ENCODE measurements around the gene ELF4. TPM values are rescaled to one million over a fixed set of nuclear protein-coding genes. Genes with fewer than 3 reads are reported as not detected.

Gene ELF4
- total RNA-seq, 1 donor from 2014 or later: 9.0 TPM

DNA sequence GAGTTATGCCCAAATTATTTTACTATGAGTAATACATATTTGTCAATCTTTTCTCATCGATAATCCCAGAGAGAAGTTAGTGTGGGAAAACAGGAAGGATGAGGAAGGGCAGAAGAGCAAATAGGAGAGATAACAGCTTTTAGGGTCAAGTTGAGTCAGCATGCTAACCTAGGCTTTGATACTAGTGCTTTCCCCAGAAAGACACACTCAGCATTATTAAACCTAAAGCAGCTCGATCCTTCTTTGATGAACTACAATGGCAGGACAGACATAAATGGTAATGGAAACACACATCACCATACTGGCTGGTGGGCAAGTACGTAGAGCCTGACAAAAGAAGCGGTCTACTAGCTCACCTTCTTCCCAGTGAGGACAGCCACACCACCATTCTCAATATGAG lies 34.8 kb upstream of the ELF4 start:
- no peak for FAIRE-seq
- TF ChIP-seq, protein P1, sequence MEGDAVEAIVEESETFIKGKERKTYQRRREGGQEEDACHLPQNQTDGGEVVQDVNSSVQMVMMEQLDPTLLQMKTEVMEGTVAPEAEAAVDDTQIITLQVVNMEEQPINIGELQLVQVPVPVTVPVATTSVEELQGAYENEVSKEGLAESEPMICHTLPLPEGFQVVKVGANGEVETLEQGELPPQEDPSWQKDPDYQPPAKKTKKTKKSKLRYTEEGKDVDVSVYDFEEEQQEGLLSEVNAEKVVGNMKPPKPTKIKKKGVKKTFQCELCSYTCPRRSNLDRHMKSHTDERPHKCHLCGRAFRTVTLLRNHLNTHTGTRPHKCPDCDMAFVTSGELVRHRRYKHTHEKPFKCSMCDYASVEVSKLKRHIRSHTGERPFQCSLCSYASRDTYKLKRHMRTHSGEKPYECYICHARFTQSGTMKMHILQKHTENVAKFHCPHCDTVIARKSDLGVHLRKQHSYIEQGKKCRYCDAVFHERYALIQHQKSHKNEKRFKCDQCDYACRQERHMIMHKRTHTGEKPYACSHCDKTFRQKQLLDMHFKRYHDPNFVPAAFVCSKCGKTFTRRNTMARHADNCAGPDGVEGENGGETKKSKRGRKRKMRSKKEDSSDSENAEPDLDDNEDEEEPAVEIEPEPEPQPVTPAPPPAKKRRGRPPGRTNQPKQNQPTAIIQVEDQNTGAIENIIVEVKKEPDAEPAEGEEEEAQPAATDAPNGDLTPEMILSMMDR (IDR thresholded peaks at IDR 0.05; ENCODE audit: insufficient read depth, low read length, severe bottlenecking): no peak
- Histone ChIP-seq H3K4me3 (ENCODE audit: low read depth, low read length) (no peak overlapping the region), H3K27me3 (ENCODE audit: control insufficient read depth, insufficient read depth, low read length) (no peaks in the 10 kb centered on the region), H3K36me3 (ENCODE audit: control insufficient read depth, insufficient read depth, low read length) (peaks cover 3% of the 10 kb centered on the region)
- peak; percentile 32 for DNase-seq (ENCODE audit: low read depth)

DNA sequence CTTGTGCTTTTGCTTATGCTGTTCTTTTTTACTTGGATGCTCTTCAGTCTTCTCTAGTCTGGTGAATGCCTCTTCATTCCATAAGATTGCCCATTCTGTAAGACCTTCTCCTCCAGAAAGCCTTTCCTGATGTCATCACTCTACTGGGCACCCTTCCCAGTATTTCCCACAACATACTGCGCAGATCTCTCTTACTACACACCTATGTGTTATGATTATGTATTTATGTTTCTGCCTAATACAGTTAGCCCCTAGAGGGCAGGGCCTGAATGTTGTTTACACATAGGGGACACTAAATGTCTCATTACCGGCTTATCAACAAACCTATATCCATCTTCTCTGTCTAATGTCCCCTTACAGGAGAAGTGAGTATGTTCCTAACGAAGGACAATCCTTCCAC lies 34.2 kb upstream of the ELF4 start:
- DNase-seq (ENCODE audit: low read depth) (peak; percentile 47), FAIRE-seq (no peak)
- Histone ChIP-seq H3K27me3 (ENCODE audit: control insufficient read depth, insufficient read depth, low read length) (no peaks in the 10 kb centered on the region), H3K4me3 (ENCODE audit: low read depth, low read length) (no peak overlapping the region), H3K36me3 (ENCODE audit: control insufficient read depth, insufficient read depth, low read length) (peaks cover 3% of the 10 kb centered on the region)
- TF ChIP-seq, protein P1 (IDR thresholded peaks at IDR 0.05; ENCODE audit: insufficient read depth, low read length, severe bottlenecking): no peak

DNA sequence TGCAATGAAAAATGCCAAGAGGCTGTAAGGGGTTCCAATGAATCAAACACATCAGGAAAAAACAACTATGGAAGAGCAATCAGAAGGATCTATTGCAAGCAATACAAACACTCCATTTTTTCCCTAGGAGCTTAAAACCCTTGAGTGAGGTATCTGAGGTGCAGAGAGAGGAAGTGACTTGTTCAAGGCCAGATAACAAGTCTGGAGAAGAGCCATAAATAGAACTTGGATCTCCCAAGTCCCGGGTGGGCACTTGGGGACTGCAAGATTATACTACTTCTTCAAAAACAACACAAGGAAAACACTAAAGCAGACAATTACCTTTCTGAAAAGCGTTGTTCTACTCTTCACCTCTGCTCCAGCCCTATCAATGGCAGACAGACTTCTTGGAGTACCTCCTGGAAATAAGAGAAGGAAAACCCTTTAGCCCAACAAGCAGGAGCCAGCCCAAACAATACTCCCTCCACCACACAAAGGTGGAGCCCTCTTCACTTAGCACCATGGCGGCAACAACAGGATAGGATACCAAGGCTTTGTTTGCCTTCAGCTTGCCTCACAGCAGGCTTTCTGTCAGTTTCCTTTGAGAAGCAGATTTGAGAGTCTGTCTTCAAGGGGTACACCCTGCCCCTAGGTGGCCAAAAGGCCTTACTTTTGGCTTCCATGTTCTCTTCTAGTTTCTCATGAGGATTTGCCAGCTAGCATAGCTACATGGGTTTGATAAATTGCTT lies 29.3 kb upstream of the ELF4 start:
- Histone ChIP-seq H3K4me3 (ENCODE audit: low read depth, low read length) (no peak overlapping the region), H3K36me3 (ENCODE audit: control insufficient read depth, insufficient read depth, low read length) (peaks cover 8% of the 10 kb centered on the region), H3K27me3 (ENCODE audit: control insufficient read depth, insufficient read depth, low read length) (no peaks in the 10 kb centered on the region)
- TF ChIP-seq, protein P1 (IDR thresholded peaks at IDR 0.05; ENCODE audit: insufficient read depth, low read length, severe bottlenecking): no peak
- FAIRE-seq: no peak
- DNase-seq (ENCODE audit: low read depth): no peak

DNA sequence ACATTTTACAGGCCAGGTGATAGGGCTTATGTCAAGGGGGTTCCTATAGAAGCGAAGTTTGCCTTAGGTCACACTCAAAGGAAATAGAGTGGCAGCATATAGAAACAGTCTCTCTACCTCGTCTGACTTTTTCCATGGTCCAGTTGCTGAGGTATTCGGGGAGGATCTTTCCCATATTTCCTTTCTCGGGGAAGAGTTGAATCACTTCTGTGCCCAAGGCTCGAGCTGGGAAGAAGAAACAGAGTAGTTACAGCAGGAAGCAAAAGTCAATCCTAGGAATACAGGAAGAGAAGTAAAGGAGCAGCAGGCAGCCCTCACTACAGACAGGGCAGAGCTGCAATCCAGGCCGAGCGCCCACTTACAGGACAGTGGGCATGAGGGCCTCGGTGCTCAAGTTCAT lies 26.7 kb upstream of the ELF4 start:
- DNase-seq (ENCODE audit: low read depth) (no peak), FAIRE-seq (no peak)
- no peaks in the 10 kb centered on the region for H3K27me3 ChIP-seq (ENCODE audit: control insufficient read depth, insufficient read depth, low read length)
- no peak overlapping the region for H3K4me3 ChIP-seq (ENCODE audit: low read depth, low read length)
- peaks cover 6% of the 10 kb centered on the region for H3K36me3 ChIP-seq (ENCODE audit: control insufficient read depth, insufficient read depth, low read length)
- TF ChIP-seq, protein P1 (IDR thresholded peaks at IDR 0.05; ENCODE audit: insufficient read depth, low read length, severe bottlenecking): no peak

DNA sequence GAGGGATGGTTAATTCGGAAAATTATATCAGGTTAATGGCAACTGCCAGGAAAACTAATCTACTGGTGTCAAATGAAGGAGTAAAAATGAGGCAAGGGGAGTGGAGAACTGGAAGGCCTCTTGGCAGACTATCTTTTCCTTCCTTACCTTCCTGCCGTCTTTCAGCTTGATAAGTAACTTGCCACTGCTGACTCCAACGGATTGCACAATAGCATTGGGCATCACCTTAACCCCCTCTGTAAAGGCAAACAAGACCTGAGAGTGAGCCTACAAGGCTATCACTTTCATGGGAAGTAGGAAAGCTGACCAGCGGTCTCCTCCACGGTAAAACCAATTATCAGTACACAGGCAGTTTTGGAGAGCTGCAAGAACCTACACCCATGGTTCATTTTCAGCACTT lies 26.2 kb upstream of the ELF4 start:
- H3K36me3 ChIP-seq (ENCODE audit: control insufficient read depth, insufficient read depth, low read length): peaks cover 5% of the 10 kb centered on the region
- FAIRE-seq: no peak
- no peak overlapping the region for H3K4me3 ChIP-seq (ENCODE audit: low read depth, low read length)
- DNase-seq (ENCODE audit: low read depth): no peak
- TF ChIP-seq, protein P1 (IDR thresholded peaks at IDR 0.05; ENCODE audit: insufficient read depth, low read length, severe bottlenecking): no peak
- H3K27me3 ChIP-seq (ENCODE audit: control insufficient read depth, insufficient read depth, low read length): no peaks in the 10 kb centered on the region

DNA sequence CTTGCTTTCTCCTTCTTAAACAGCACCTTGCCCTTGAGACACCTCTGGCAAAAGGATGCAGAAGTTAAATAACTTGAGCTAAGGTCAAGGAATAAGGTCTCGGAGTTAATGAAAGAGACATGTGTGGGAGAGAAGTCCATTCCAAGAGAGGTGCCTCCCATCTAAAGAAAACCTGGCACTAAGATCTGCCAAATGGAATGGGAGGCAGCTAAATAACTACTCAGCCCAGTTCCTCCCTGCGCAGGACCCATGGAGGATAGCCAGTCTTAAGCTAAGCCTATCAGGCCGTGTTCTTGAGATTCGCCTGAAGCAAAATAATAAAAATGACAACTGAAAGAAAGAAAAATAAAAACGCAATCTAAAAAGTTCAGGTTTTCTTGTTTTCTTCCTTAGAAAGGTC lies 20.7 kb upstream of the ELF4 start:
- DNase-seq (ENCODE audit: low read depth) (no peak), FAIRE-seq (no peak)
- no peak overlapping the region for H3K4me3 ChIP-seq (ENCODE audit: low read depth, low read length)
- no peaks in the 10 kb centered on the region for H3K27me3 ChIP-seq (ENCODE audit: control insufficient read depth, insufficient read depth, low read length)
- TF ChIP-seq, protein P1 (IDR thresholded peaks at IDR 0.05; ENCODE audit: insufficient read depth, low read length, severe bottlenecking): no peak
- peaks cover 4% of the 10 kb centered on the region for H3K36me3 ChIP-seq (ENCODE audit: control insufficient read depth, insufficient read depth, low read length)
